Lower leg skin (tissue), 4 donors: ENCODE data around the gene ABCC4. TPM values are rescaled to one million over a fixed set of nuclear protein-coding genes. Genes with fewer than 3 reads are reported as not detected.

Source experiments
- DNase-seq, 2 donors: peaks; one replicate each; pipeline ENCODE4 v3.0.0-alpha.2; 2019; ENCODE audit warnings: low spot score in 2 of 2
- H3K4me3 ChIP-seq: fragments of 200-600 bp; sonication (generic); 2 replicates; pipeline ENCODE4 v1.5.1; 2017; ENCODE audit warnings: mild to moderate bottlenecking, low read depth; ENCODE audit not compliant: poor library complexity, severe bottlenecking
- POLR2A ChIP-seq, 2 donors: fragments of 450-650 bp; IDR thresholded peaks; one replicate each; pipeline ENCODE4 v1.6.1; 2016 to 2017; ENCODE audit warnings: antibody characterized with exemption in 2 of 2, mild to moderate bottlenecking in 1 of 2, moderate library complexity in 1 of 2
- WGBS, 2 donors: methylation state at CpG; one replicate each; pipeline ENCODE4 v1.1.5; 2018; 5-methylcytosine and 5-hydroxymethylcytosine counted together
- intact Hi-C: fragments of 100-400 bp; cut with DNase I; formaldehyde crosslinking; loops from one replicate; pipeline ENCODE4 v1.15.0; 2023; ENCODE audit warnings: low total_unique reads
- total RNA-seq, 4 donors: library from RNA; depleted of rRNA; stranded (reverse); fragments of >200 nt; gene quantifications; one replicate each; pipeline ENCODE4 v1.1.0, GENCODE V29; 2016
- TF ChIP-seq, protein P1 (sequence below), 3 donors: fragments of 450-650 bp; IDR thresholded peaks; one replicate each; pipeline ENCODE4 v1.5.1; 2016; ENCODE audit warnings: antibody characterized with exemption in 3 of 3, mild to moderate bottlenecking in 3 of 3, moderate library complexity in 2 of 3

ABCC4 gene
- total RNA-seq, 4 donors from 2014 or later: 5.1 to 30.9 (median 11.1) TPM

DNA sequence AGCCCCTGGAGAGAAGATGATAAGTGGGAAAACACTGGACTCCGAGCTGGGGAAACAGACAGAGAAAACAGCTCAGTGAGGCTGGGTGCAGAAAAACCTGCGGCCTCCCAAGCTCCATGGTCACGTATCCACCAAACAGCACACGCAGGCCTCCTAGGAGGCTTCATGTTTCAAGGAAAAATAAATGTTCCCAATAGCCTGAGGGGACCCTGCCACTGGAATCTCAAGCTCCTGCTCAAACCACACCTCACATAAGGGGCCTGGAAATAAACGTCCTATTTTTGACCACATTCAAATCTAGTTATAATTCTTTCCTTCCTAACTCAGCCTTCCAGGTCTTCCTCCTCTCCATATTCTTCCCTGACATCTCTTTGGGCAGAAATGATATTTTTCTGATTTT lies 225.7 kb downstream of the ABCC4 start:
- intact Hi-C loops: no loop called here
- TF ChIP-seq POLR2A (IDR thresholded peaks at IDR 0.05): no peak
- TF ChIP-seq, protein P1, sequence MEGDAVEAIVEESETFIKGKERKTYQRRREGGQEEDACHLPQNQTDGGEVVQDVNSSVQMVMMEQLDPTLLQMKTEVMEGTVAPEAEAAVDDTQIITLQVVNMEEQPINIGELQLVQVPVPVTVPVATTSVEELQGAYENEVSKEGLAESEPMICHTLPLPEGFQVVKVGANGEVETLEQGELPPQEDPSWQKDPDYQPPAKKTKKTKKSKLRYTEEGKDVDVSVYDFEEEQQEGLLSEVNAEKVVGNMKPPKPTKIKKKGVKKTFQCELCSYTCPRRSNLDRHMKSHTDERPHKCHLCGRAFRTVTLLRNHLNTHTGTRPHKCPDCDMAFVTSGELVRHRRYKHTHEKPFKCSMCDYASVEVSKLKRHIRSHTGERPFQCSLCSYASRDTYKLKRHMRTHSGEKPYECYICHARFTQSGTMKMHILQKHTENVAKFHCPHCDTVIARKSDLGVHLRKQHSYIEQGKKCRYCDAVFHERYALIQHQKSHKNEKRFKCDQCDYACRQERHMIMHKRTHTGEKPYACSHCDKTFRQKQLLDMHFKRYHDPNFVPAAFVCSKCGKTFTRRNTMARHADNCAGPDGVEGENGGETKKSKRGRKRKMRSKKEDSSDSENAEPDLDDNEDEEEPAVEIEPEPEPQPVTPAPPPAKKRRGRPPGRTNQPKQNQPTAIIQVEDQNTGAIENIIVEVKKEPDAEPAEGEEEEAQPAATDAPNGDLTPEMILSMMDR (IDR thresholded peaks at IDR 0.05): no peak
- 80 to 81% methylated on average over 5 of the region's 5 CpGs for WGBS, 2 donors
- no peak overlapping the region for H3K4me3 ChIP-seq
- no peak for DNase-seq

DNA sequence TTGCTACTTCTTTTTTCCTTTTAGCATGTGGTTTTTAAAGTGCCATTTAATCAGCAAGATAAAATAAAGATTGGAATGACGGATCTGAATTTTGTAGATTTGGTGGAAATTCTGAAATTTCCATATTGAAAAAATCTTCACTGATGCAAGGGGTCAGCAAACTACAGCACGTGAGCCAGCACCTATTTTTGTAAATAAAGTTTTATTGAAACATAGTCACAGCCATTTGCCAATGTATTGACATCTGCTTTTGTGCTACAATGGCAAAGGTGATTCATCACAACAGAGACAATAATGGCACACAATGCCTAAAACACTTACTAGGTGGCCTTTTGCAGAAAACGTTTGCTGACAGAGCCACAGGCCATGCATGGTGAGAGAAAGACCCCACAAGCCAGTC lies 226.4 kb downstream of the ABCC4 start:
- WGBS, 2 donors: 90 to 92% methylated on average over 3 of the region's 3 CpGs
- no peak overlapping the region for H3K4me3 ChIP-seq
- no peak for TF ChIP-seq POLR2A (IDR thresholded peaks at IDR 0.05)
- TF ChIP-seq, protein P1 (IDR thresholded peaks at IDR 0.05): no peak
- intact Hi-C loops: no loop called here
- no peak for DNase-seq

DNA sequence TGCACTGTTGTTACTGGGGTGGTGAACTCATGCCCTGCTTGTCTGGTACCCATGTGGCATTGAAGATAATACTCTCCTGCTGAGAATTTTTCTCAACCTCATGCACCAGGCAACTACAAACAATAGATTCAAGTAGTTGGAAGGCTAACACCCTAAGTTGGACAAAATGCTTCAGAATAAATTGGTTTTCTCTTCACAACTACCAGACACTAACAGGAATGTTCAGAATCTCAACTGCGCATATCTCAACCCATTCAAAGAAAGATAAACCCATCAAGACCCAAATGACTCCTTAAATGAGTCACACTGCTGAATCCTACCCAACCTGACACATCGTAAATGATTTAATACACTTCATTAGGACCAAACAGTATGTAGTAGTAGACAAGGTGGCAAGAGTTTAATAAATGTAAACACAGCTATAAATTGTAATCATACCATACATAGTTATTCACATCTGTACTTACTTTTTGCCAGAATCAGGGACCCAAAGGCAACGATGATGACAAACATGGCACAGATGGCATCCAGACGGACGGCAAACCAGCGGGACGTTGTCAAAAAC lies 227.4 kb downstream of the ABCC4 start:
- 57 to 58% methylated on average over 7 of the region's 7 CpGs for WGBS, 2 donors

DNA sequence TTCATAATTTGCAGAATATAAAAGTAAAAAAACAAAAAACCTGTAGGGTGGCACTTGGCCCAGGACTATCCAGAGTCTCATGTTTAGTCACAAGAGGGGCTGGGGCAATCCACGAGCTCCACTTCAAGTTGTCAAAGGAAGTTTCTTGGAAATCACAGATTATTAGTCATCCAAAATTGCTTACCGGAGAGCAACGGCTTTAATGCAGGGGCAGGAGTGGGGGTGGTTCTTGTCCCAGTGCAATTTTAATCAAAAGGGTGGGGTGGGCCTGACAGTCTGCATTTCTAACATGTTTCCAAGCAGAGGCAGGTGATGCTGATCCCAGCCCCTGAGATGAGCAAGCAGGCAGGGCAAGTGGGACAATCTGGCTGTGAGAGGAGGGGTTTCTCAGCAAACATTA lies 233.9 kb downstream of the ABCC4 start:
- no peak overlapping the region for H3K4me3 ChIP-seq
- 59 to 68% methylated on average over 3 of the region's 3 CpGs for WGBS, 2 donors
- TF ChIP-seq, protein P1 (IDR thresholded peaks at IDR 0.05): no peak
- TF ChIP-seq POLR2A (IDR thresholded peaks at IDR 0.05): no peak
- no peak for DNase-seq
- intact Hi-C loops: no loop called here

More for the DNA sequence above, 227.4 kb downstream of the ABCC4 start:
- no peak for DNase-seq
- H3K4me3 ChIP-seq: no peak overlapping the region
- TF ChIP-seq, protein P1 (IDR thresholded peaks at IDR 0.05): no peak
- TF ChIP-seq POLR2A (IDR thresholded peaks at IDR 0.05): no peak
- intact Hi-C loops: no loop called here

DNA sequence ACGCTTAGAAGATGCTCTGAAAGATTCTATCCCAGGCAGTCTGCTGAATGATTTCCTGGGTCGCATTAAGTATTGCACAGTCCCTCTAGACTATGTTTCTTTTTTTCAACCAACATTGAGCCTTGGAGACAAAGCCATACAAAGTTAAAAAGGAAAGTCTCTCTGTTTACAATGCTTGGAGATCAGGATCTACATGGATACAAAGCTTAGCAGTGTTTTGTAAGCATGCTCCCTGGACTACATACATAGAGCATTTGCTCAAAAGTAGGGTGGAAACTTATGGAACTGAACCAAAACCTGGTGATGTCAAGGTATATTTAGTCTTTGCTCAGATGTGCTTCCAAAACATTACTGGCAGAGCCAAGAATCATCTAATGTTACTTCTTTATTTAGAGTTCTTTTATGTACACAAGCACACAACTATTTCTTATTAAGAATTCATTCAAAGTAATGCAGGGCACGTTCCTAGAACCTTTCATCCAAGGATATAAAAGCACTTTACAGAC lies 241.2 kb downstream of the ABCC4 start:
- DNase-seq: no peak
- H3K4me3 ChIP-seq: no peak overlapping the region
- intact Hi-C loops: no loop called here
- TF ChIP-seq, protein P1 (IDR thresholded peaks at IDR 0.05): no peak
- TF ChIP-seq POLR2A (IDR thresholded peaks at IDR 0.05): no peak
- WGBS, 2 donors: 45 to 52% methylated on average over 3 of the region's 3 CpGs

DNA sequence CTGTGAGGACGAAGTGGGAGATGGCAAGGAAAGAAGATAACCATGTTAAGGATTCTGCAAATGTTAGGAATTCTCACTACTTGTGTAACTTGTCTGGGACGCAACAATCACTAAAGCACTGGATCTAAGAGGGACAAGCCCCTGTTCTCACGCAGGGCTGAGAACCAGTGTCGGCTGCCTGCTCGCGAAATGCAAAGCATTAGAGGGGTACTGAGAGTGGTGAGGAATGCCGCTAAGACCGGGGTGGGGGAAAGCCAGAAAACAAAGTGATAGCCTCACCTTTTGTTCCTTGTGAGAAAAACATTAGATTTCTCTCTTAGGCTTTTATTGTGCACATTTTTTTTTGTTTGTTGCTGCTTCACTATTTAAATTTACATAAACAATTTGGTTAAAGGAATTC lies 241.9 kb downstream of the ABCC4 start:
- no peak overlapping the region for H3K4me3 ChIP-seq
- TF ChIP-seq POLR2A (IDR thresholded peaks at IDR 0.05): no peak
- TF ChIP-seq, protein P1 (IDR thresholded peaks at IDR 0.05): no peak
- WGBS, 2 donors: 71 to 74% methylated on average over 8 of the region's 8 CpGs
- intact Hi-C loops: no loop called here
- no peak for DNase-seq
